Activated B cell treated with CpG ODN at 0.5 μM for 24 hours (primary cell): ENCODE results near the gene ADAMTSL1. TPM values are rescaled to one million over a fixed set of nuclear protein-coding genes. Genes with fewer than 3 reads are reported as not detected.

Experiments used
- ATAC-seq: fragments of 200-7000 bp; cut with Tn5 transposase; one replicate; pipeline ENCODE4 v1.10.0; 2021; ENCODE audit warnings: low read depth, mild to moderate bottlenecking, moderate library complexity
- CTCF ChIA-PET: fragments of 350-600 bp; sonication (Branson Sonifier 250); formaldehyde crosslinking; loops from one replicate; lab custom pipeline; 2021; ENCODE audit warnings: antibody characterized with exemption; lab: Charles Lee
- POLR2A ChIA-PET: fragments of 350-600 bp; sonication (Branson Sonifier 250); formaldehyde crosslinking; loops from one replicate; lab custom pipeline; 2021; ENCODE audit warnings: antibody characterized with exemption; lab: Charles Lee
- DNase-seq: peaks from one replicate; pipeline ENCODE4 v3.0.0; 2022
- H3K27ac Mint-ChIP-seq: one replicate; pipeline ENCODE4 v1.8.0; 2020; ENCODE audit warnings: mixed read lengths
- H3K27me3 Mint-ChIP-seq: one replicate; pipeline ENCODE4 v1.8.0; 2021; ENCODE audit warnings: mixed read lengths
- H3K36me3 Mint-ChIP-seq: one replicate; pipeline ENCODE4 v1.8.0; 2021; ENCODE audit warnings: low read depth, mixed read lengths
- H3K4me1 Mint-ChIP-seq: one replicate; pipeline ENCODE4 v1.8.0; 2021; ENCODE audit warnings: mixed read lengths
- H3K4me3 Mint-ChIP-seq: one replicate; pipeline ENCODE4 v1.8.0; 2020; ENCODE audit warnings: mild to moderate bottlenecking, mixed read lengths
- H3K9me3 Mint-ChIP-seq: one replicate; pipeline ENCODE4 v1.8.0; 2020; ENCODE audit warnings: mixed read lengths
- intact Hi-C: fragments of 100-400 bp; cut with micrococcal nuclease; formaldehyde crosslinking; loops from one replicate; pipeline ENCODE4 v1.15.1; 2024
- total RNA-seq: library from RNA; stranded (reverse); gene quantifications from 2 replicates; pipeline ENCODE4 v1.2.3, GENCODE V29; 2022
- TF ChIP-seq, protein P1 (sequence below): fragments of 200-600 bp; IDR thresholded peaks from one replicate; pipeline ENCODE4 v1.8.0; 2022; ENCODE audit warnings: antibody characterized with exemption, mild to moderate bottlenecking

Gene ADAMTSL1
- total RNA-seq, 1 donor from 2014 or later: not detected

- Mint-ChIP-seq H3K36me3 (no peaks in the 10 kb centered on the region), H3K4me1 (no peaks in the 10 kb centered on the region), H3K4me3 (no peak overlapping the region), H3K27me3 (no peaks in the 10 kb centered on the region), H3K9me3 (peaks cover 3% of the 10 kb centered on the region), H3K27ac (no peak overlapping the region)
- no peak for ATAC-seq
- POLR2A ChIA-PET: no interaction called here
- no peak for DNase-seq
- intact Hi-C loops: no loop called here
- CTCF ChIA-PET: no interaction called here
- TF ChIP-seq, protein P1, sequence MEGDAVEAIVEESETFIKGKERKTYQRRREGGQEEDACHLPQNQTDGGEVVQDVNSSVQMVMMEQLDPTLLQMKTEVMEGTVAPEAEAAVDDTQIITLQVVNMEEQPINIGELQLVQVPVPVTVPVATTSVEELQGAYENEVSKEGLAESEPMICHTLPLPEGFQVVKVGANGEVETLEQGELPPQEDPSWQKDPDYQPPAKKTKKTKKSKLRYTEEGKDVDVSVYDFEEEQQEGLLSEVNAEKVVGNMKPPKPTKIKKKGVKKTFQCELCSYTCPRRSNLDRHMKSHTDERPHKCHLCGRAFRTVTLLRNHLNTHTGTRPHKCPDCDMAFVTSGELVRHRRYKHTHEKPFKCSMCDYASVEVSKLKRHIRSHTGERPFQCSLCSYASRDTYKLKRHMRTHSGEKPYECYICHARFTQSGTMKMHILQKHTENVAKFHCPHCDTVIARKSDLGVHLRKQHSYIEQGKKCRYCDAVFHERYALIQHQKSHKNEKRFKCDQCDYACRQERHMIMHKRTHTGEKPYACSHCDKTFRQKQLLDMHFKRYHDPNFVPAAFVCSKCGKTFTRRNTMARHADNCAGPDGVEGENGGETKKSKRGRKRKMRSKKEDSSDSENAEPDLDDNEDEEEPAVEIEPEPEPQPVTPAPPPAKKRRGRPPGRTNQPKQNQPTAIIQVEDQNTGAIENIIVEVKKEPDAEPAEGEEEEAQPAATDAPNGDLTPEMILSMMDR: no peak
These were observed 214.9 kb downstream of the ADAMTSL1 start for GRCh38 chr9:18688581-18689565.

- intact Hi-C loops: no loop called here
- ATAC-seq: no peak
- TF ChIP-seq, protein P1: no peak
- H3K4me3 Mint-ChIP-seq: no peak overlapping the region
- no peaks in the 10 kb centered on the region for H3K4me1 Mint-ChIP-seq
- ChIA-PET POLR2A (no interaction called here), CTCF (no interaction called here)
- H3K27ac Mint-ChIP-seq: no peak overlapping the region
- H3K9me3 Mint-ChIP-seq: peaks cover 7% of the 10 kb centered on the region
- no peak for DNase-seq
- no peaks in the 10 kb centered on the region for H3K27me3 Mint-ChIP-seq
- H3K36me3 Mint-ChIP-seq: no peaks in the 10 kb centered on the region
These were observed 216.0 kb downstream of the ADAMTSL1 start for GRCh38 chr9:18689921-18690320.

GRCh38 chr9:18692268-18692667 lies 218.3 kb downstream of the ADAMTSL1 start:
- POLR2A ChIA-PET: no interaction called here
- no peaks in the 10 kb centered on the region for H3K27me3 Mint-ChIP-seq
- no peak for DNase-seq
- intact Hi-C loops: no loop called here
- no peaks in the 10 kb centered on the region for H3K4me1 Mint-ChIP-seq
- no peak for ATAC-seq
- no peak overlapping the region for H3K4me3 Mint-ChIP-seq
- TF ChIP-seq, protein P1: no peak
- peaks cover 16% of the 10 kb centered on the region for H3K9me3 Mint-ChIP-seq
- no peak overlapping the region for H3K27ac Mint-ChIP-seq
- CTCF ChIA-PET: no interaction called here
- H3K36me3 Mint-ChIP-seq: no peaks in the 10 kb centered on the region

GRCh38 chr9:18692962-18693361 lies 219.0 kb downstream of the ADAMTSL1 start:
- H3K36me3 Mint-ChIP-seq: no peaks in the 10 kb centered on the region
- ATAC-seq (no peak), DNase-seq (no peak)
- no peaks in the 10 kb centered on the region for H3K27me3 Mint-ChIP-seq
- TF ChIP-seq, protein P1: no peak
- H3K9me3 Mint-ChIP-seq: peaks cover 16% of the 10 kb centered on the region
- intact Hi-C loops: no loop called here
- no peak overlapping the region for H3K4me3 Mint-ChIP-seq
- POLR2A ChIA-PET: no interaction called here
- no peak overlapping the region for H3K27ac Mint-ChIP-seq
- no peaks in the 10 kb centered on the region for H3K4me1 Mint-ChIP-seq
- CTCF ChIA-PET: no interaction called here

DNA sequence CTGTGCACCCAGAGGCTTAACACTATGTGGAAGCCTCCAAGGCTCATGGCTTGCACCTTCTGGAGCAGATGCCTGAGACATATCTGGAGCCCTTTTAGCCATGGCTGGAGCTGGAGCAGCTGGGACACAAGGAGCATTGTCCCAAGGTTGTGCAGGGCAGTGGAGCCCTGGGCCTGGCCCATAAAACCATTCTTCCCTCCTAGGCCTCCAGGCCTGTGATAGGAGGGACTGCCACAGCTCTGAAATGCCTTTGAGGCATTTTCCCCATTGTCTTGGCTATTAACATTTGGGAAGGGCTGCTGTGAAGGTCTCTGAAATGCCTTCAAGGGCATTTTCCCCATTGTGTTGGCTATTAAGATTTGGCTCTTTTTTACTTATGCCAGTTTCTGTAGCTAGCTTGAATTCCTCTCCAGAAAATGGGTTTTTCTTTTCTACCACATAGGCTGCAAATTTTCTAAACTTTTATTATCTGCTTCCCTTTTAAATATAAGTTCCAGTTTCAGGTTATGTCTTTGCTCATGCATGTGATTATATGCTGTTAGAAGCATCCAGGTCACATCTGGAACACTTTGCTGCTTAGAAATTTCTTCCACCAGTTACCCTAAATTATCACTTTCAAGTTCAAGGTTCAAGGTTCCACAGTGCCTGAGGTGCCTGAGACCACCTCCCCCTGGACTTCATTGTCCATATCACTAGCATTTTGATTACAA lies 221.2 kb downstream of the ADAMTSL1 start:
- Mint-ChIP-seq H3K4me3 (no peak overlapping the region), H3K27me3 (no peaks in the 10 kb centered on the region), H3K27ac (no peak overlapping the region), H3K9me3 (peaks cover 16% of the 10 kb centered on the region), H3K4me1 (no peaks in the 10 kb centered on the region), H3K36me3 (no peaks in the 10 kb centered on the region)
- ATAC-seq (no peak), DNase-seq (no peak)
- ChIA-PET CTCF (no interaction called here), POLR2A (no interaction called here)
- intact Hi-C loops: no loop called here
- TF ChIP-seq, protein P1: no peak
